Liver (tissue), 9 donors: ENCODE data around the gene SMIM3. TPM values are rescaled to one million over a fixed set of nuclear protein-coding genes. Genes with fewer than 3 reads are reported as not detected.

Experiments
- DNase-seq: peaks from one replicate; pipeline ENCODE4 v3.0.0-alpha.2; 2017; ENCODE audit warnings: low spot score
- H3K27ac ChIP-seq, 2 donors: one replicate each; pipeline ENCODE4 v1.7.0; 2013; ENCODE audit warnings: inconsistent platforms in 2 of 2, low read length in 2 of 2, control low read depth in 1 of 2, low read depth in 1 of 2, mild to moderate bottlenecking in 1 of 2
- H3K27me3 ChIP-seq, 4 donors: one replicate each; pipeline versions ENCODE4 v1.6.1 to v1.7.0; 2013; ENCODE audit warnings: low read length in 3 of 4, inconsistent platforms in 1 of 4, mild to moderate bottlenecking in 1 of 4, moderate library complexity in 1 of 4; ENCODE audit not compliant: control insufficient read depth in 4 of 4, insufficient read depth in 4 of 4
- H3K36me3 ChIP-seq, 4 donors: one replicate each; pipeline versions ENCODE4 v1.6.1 to v1.7.0; 2013; ENCODE audit warnings: low read length in 3 of 4, mild to moderate bottlenecking in 3 of 4, low read depth in 1 of 4, moderate library complexity in 1 of 4; ENCODE audit not compliant: control insufficient read depth in 4 of 4, insufficient read depth in 3 of 4
- H3K4me1 ChIP-seq, 4 donors: one replicate each; pipeline versions ENCODE4 v1.6.1 to v1.7.0; 2013; ENCODE audit warnings: low read length in 3 of 4, mild to moderate bottlenecking in 3 of 4, moderate library complexity in 1 of 4; ENCODE audit not compliant: control insufficient read depth in 4 of 4, insufficient read depth in 4 of 4
- H3K4me3 ChIP-seq, 3 donors: one replicate each; pipeline versions ENCODE4 v1.6.1 to v1.7.0; 2013; ENCODE audit warnings: low read length in 3 of 3, control low read depth in 1 of 3, low read depth in 1 of 3, mild to moderate bottlenecking in 1 of 3
- H3K9ac ChIP-seq, 2 donors: one replicate each; pipeline ENCODE4 v1.7.0; 2013; ENCODE audit warnings: low read length in 2 of 2, mild to moderate bottlenecking in 2 of 2, moderate library complexity in 2 of 2, control low read depth in 1 of 2, low read depth in 1 of 2
- H3K9me3 ChIP-seq, 4 donors: one replicate each; pipeline versions ENCODE4 v1.6.1 to v1.7.0; 2013; ENCODE audit warnings: low read length in 3 of 4; ENCODE audit not compliant: control insufficient read depth in 4 of 4
- ATF3 ChIP-seq: IDR thresholded peaks from 2 replicates; pipeline ENCODE4 v1.6.1; 2016; ENCODE audit warnings: antibody characterized with exemption
- CTCF ChIP-seq: fragments of 150-350 bp; IDR thresholded peaks from 2 replicates; pipeline ENCODE4 v1.5.1; 2017; ENCODE audit warnings: improper control_type of control experiment, low read depth, low read length; ENCODE audit not compliant: missing input control
- FOXA1 ChIP-seq: IDR thresholded peaks from 2 replicates; pipeline ENCODE4 v1.6.1; 2016; ENCODE audit warnings: antibody characterized with exemption
- FOXA2 ChIP-seq: IDR thresholded peaks from 2 replicates; pipeline ENCODE4 v1.6.1; 2016; ENCODE audit warnings: antibody characterized with exemption
- GABPA ChIP-seq, 2 donors: IDR thresholded peaks in 1 of 2; conservative IDR thresholded peaks in 1 of 2; 2 replicates each; pipeline ENCODE4 v1.6.1; 2016; ENCODE audit warnings: antibody characterized with exemption in 2 of 2, mild to moderate bottlenecking in 1 of 2, moderate library complexity in 1 of 2
- HNF4A ChIP-seq, 2 donors: conservative IDR thresholded peaks; 2 replicates each; pipeline ENCODE4 v1.6.1; 2016; ENCODE audit warnings: antibody characterized with exemption in 2 of 2, mild to moderate bottlenecking in 2 of 2
- JUND ChIP-seq, 2 donors: IDR thresholded peaks; 2 replicates each; pipeline ENCODE4 v1.6.1; 2016; ENCODE audit warnings: antibody characterized with exemption in 2 of 2
- MAX ChIP-seq: IDR thresholded peaks from 2 replicates; pipeline ENCODE4 v1.6.1; 2016; ENCODE audit warnings: antibody characterized with exemption
- NR2F2 ChIP-seq: IDR thresholded peaks from 2 replicates; pipeline ENCODE4 v1.6.1; 2016; ENCODE audit warnings: antibody characterized with exemption
- RAD21 ChIP-seq, 2 donors: IDR thresholded peaks; 2 replicates each; pipeline ENCODE4 v1.6.1; 2016; ENCODE audit warnings: antibody characterized with exemption in 2 of 2, mild to moderate bottlenecking in 2 of 2
- SP1 ChIP-seq: IDR thresholded peaks from 2 replicates; pipeline ENCODE4 v1.6.1; 2018; ENCODE audit warnings: antibody characterized with exemption, mild to moderate bottlenecking
- TAF1 ChIP-seq: conservative IDR thresholded peaks from 2 replicates; pipeline ENCODE4 v1.6.1; 2016; ENCODE audit warnings: antibody characterized with exemption, mild to moderate bottlenecking
- YY1 ChIP-seq: IDR thresholded peaks from 2 replicates; pipeline ENCODE4 v1.6.1; 2016; ENCODE audit warnings: antibody characterized with exemption, mild to moderate bottlenecking
- ZBTB33 ChIP-seq: IDR thresholded peaks from 2 replicates; pipeline ENCODE4 v1.6.1; 2016; ENCODE audit warnings: antibody characterized with exemption
- WGBS: extraction: QIAGEN DNeasy Blood & Tissue Kit; methylation state at CpG from one replicate; pipeline ENCODE4 v1.1.7; 2013; 5-methylcytosine and 5-hydroxymethylcytosine counted together
- polyA plus RNA-seq, 2 donors: library from polyadenylated mRNA; stranded (reverse) in 1 of 2; unstranded in 1 of 2; fragments of 200-250 nt in 1 of 2; fragments of >200 nt in 1 of 2; fragmentation: Nextera tagmentation in 1 of 2; extraction: Ambion mirVana in 1 of 2; gene quantifications; one replicate each; pipeline versions ENCODE4 v1.2.1 to v1.2.3, GENCODE V29; 2013 to 2015
- total RNA-seq, 2 donors: library from RNA; depleted of rRNA; stranded (reverse); fragments of >200 nt; gene quantifications; one replicate each; pipeline ENCODE4 v1.2.3, GENCODE V29; 2014
- TF ChIP-seq, protein P1 (sequence below): IDR thresholded peaks from 2 replicates; pipeline ENCODE4 v1.6.1; 2016; ENCODE audit warnings: antibody characterized with exemption, mild to moderate bottlenecking
- donor health status: healthy.
- donor health status: healthy.
- donor health status: healthy.
- donor health status: healthy.
- donor health status: healthy.

Gene SMIM3
- total and polyA plus RNA-seq, 4 donors: 3.0 to 5.7 (median 3.6) TPM

GRCh38 chr5:150766251-150766650 is 12.3 kb upstream of the SMIM3 start:
- 71% methylated on average over 2 of the region's 2 CpGs for WGBS
- Histone ChIP-seq H3K9ac (no peak overlapping the region), H3K4me3 (no peak overlapping the region), H3K36me3 (no peaks in the 10 kb centered on the region), H3K27ac (no peak overlapping the region), H3K9me3 (no peaks in the 10 kb centered on the region), H3K27me3 (no peaks in the 10 kb centered on the region), H3K4me1 (no peaks in the 10 kb centered on the region)
- no peak for DNase-seq
- no peak for TF ChIP-seq JUND (IDR thresholded peaks at IDR 0.05)
- TF ChIP-seq FOXA2: no peak
- TF ChIP-seq SP1: no peak
- no peak for TF ChIP-seq TAF1
- TF ChIP-seq GABPA (IDR thresholded peaks at IDR 0.05 in 1 of 2, conservative IDR thresholded peaks at IDR 0.05 in 1 of 2): no peak
- TF ChIP-seq NR2F2: no peak
- no peak for TF ChIP-seq ATF3
- TF ChIP-seq, protein P1, sequence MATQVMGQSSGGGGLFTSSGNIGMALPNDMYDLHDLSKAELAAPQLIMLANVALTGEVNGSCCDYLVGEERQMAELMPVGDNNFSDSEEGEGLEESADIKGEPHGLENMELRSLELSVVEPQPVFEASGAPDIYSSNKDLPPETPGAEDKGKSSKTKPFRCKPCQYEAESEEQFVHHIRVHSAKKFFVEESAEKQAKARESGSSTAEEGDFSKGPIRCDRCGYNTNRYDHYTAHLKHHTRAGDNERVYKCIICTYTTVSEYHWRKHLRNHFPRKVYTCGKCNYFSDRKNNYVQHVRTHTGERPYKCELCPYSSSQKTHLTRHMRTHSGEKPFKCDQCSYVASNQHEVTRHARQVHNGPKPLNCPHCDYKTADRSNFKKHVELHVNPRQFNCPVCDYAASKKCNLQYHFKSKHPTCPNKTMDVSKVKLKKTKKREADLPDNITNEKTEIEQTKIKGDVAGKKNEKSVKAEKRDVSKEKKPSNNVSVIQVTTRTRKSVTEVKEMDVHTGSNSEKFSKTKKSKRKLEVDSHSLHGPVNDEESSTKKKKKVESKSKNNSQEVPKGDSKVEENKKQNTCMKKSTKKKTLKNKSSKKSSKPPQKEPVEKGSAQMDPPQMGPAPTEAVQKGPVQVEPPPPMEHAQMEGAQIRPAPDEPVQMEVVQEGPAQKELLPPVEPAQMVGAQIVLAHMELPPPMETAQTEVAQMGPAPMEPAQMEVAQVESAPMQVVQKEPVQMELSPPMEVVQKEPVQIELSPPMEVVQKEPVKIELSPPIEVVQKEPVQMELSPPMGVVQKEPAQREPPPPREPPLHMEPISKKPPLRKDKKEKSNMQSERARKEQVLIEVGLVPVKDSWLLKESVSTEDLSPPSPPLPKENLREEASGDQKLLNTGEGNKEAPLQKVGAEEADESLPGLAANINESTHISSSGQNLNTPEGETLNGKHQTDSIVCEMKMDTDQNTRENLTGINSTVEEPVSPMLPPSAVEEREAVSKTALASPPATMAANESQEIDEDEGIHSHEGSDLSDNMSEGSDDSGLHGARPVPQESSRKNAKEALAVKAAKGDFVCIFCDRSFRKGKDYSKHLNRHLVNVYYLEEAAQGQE: no peak
- no peak for TF ChIP-seq ZBTB33
- TF ChIP-seq MAX: no peak
- no peak for TF ChIP-seq RAD21 (IDR thresholded peaks at IDR 0.05)
- no peak for TF ChIP-seq FOXA1
- TF ChIP-seq YY1: no peak
- no peak for TF ChIP-seq HNF4A (conservative IDR thresholded peaks at IDR 0.05)
- no peak for TF ChIP-seq CTCF

- no peak for DNase-seq
- Histone ChIP-seq H3K27me3 (no peaks in the 10 kb centered on the region), H3K27ac (no peak overlapping the region), H3K9me3 (no peaks in the 10 kb centered on the region), H3K36me3 (no peaks in the 10 kb centered on the region), H3K9ac (no peak overlapping the region), H3K4me3 (no peak overlapping the region), H3K4me1 (no peaks in the 10 kb centered on the region)
- TF ChIP-seq, protein P1: no peak
- TF ChIP-seq NR2F2 (no peak), ATF3 (no peak), CTCF (no peak), GABPA (IDR thresholded peaks at IDR 0.05 in 1 of 2, conservative IDR thresholded peaks at IDR 0.05 in 1 of 2) (no peak)
- 78% methylated on average over 1 of the region's 1 CpG for WGBS
Observed at GRCh38 chr5:150771034-150771795, 7.3 kb upstream of the SMIM3 start.
